GM18502 (cell line): ENCODE measurements around the gene HIF3A.

Source experiments
- ATAC-seq: cut with Tn5 transposase; IDR thresholded peaks from one replicate; pipeline ENCODE4 v1.9.1; 2021; ENCODE audit warnings: mild to moderate bottlenecking; ENCODE audit not compliant: unreplicated experiment, poor library complexity

The HIF3A gene

GRCh38 chr19:46376241-46377153, 79.7 kb downstream of the HIF3A start:
- no peak for ATAC-seq

- ATAC-seq, result no peak
Observed at GRCh38 chr19:46378268-46378667, 81.4 kb downstream of the HIF3A start.

- ATAC-seq, result no peak
Observed at GRCh38 chr19:46380690-46381089, 83.8 kb downstream of the HIF3A start.

- ATAC-seq, result no peak
Observed at GRCh38 chr19:46381346-46381745, 84.5 kb downstream of the HIF3A start.

- ATAC-seq, result no peak
Observed at GRCh38 chr19:46381756-46382345, 85.0 kb downstream of the HIF3A start.

GRCh38 chr19:46383171-46383815, 86.5 kb downstream of the HIF3A start:
- no peak for ATAC-seq

GRCh38 chr19:46383846-46384245, 87.0 kb downstream of the HIF3A start:
- ATAC-seq, result no peak

- ATAC-seq, result no peak
Observed at GRCh38 chr19:46384396-46384795, 87.6 kb downstream of the HIF3A start.

GRCh38 chr19:46385636-46386035, 88.8 kb downstream of the HIF3A start:
- no peak for ATAC-seq

GRCh38 chr19:46386151-46386550, 89.3 kb downstream of the HIF3A start:
- no peak for ATAC-seq

GRCh38 chr19:46386996-46387712, 90.3 kb downstream of the HIF3A start:
- ATAC-seq, result no peak

- ATAC-seq, result no peak
Observed at GRCh38 chr19:46387713-46388130, 90.9 kb downstream of the HIF3A start.

GRCh38 chr19:46388311-46389095, 91.7 kb downstream of the HIF3A start:
- ATAC-seq, result no peak

GRCh38 chr19:46390121-46390858, 93.4 kb downstream of the HIF3A start:
- no peak for ATAC-seq

- no peak for ATAC-seq
Observed at GRCh38 chr19:46390866-46391265, 94.0 kb downstream of the HIF3A start.

GRCh38 chr19:46391296-46392251, 94.7 kb downstream of the HIF3A start:
- no peak for ATAC-seq

- ATAC-seq, result no peak
Observed at GRCh38 chr19:46392252-46392801, 95.5 kb downstream of the HIF3A start.

- ATAC-seq, result no peak
Observed at GRCh38 chr19:46392837-46393236, 96.0 kb downstream of the HIF3A start.
